B cell (primary cell): ENCODE data around the gene NYAP1. TPM values are rescaled to one million over a fixed set of nuclear protein-coding genes. Genes with fewer than 3 reads are reported as not detected.
A peak's percentile ranks its signal among the peaks of the same experiment; 100 is the strongest.

Experiments used
- ATAC-seq: fragments of 200-7000 bp; cut with Tn5 transposase; one replicate; pipeline ENCODE4 v1.10.0; 2021; ENCODE audit warnings: low read depth, mild to moderate bottlenecking, moderate number of reproducible peaks, moderate library complexity
- CTCF ChIA-PET: fragments of 350-600 bp; sonication (Branson Sonifier 250); formaldehyde crosslinking; loops from one replicate; lab custom pipeline; 2021; ENCODE audit warnings: antibody characterized with exemption, inconsistent platforms; lab: Charles Lee
- POLR2A ChIA-PET: fragments of 350-600 bp; sonication (Branson Sonifier 250); formaldehyde crosslinking; loops from one replicate; lab custom pipeline; 2021; ENCODE audit warnings: antibody characterized with exemption; lab: Charles Lee
- DNase-seq: peaks from one replicate; pipeline ENCODE4 v3.0.0; 2013
- H2AFZ ChIP-seq: 2 replicates; pipeline ENCODE4 v1.6.1; 2012; ENCODE audit warnings: mild to moderate bottlenecking, low read depth, low read length; ENCODE audit not compliant: insufficient read depth, poor library complexity, severe bottlenecking
- H3K27ac ChIP-seq, 2 donors: 1 replicate in 1 of 2; 2 replicates in 1 of 2; pipeline ENCODE4 v1.5.1; 2012 to 2013; ENCODE audit warnings: low read length in 2 of 2, mild to moderate bottlenecking in 2 of 2, moderate library complexity in 1 of 2
- H3K27me3 ChIP-seq, 4 experiments: fragments of 200-600 bp in 1 of 4; sonication (generic) in 1 of 4; replicated peaks in 1 of 4; 1 replicate in 2 of 4; 2 replicates in 2 of 4; pipeline versions ENCODE4 v1.6.1 to v1.7.0; 2013 to 2016; ENCODE audit warnings: low read length in 3 of 4, mild to moderate bottlenecking in 2 of 4, mixed read lengths in 1 of 4, moderate library complexity in 1 of 4; ENCODE audit not compliant: insufficient read depth in 4 of 4, control insufficient read depth in 3 of 4; ENCODE audit errors: control extremely low read depth in 1 of 4
- H3K36me3 ChIP-seq, 2 experiments: replicated peaks in 1 of 2; 1 replicate in 1 of 2; 2 replicates in 1 of 2; pipeline versions ENCODE4 v1.6.1 to v1.7.1; 2013; ENCODE audit warnings: low read length in 1 of 2; ENCODE audit not compliant: insufficient read depth in 2 of 2, control insufficient read depth in 1 of 2; ENCODE audit errors: control extremely low read depth in 1 of 2, extremely low read depth in 1 of 2
- H3K4me1 ChIP-seq, 2 donors: fragments of 200-600 bp in 1 of 2; sonication (generic) in 1 of 2; 1 replicate in 1 of 2; 2 replicates in 1 of 2; pipeline versions ENCODE4 v1.5.1 to v1.6.1; 2013 to 2017; ENCODE audit warnings: low read length in 2 of 2; ENCODE audit not compliant: control insufficient read depth in 2 of 2, insufficient read depth in 2 of 2
- H3K4me2 ChIP-seq: replicated peaks from 2 replicates; pipeline ENCODE3; 2012; ENCODE audit warnings: mild to moderate bottlenecking, low read depth, low read length; ENCODE audit not compliant: poor library complexity, severe bottlenecking
- H3K4me3 ChIP-seq, 5 experiments: fragments of 200-600 bp in 1 of 5; sonication (generic) in 1 of 5; 1 replicate in 3 of 5; 2 replicates in 2 of 5; pipeline versions ENCODE4 v1.5.1 to v1.7.0; 2011 to 2016; ENCODE audit warnings: low read length in 4 of 5, mild to moderate bottlenecking in 4 of 5, low read depth in 2 of 5, control low read depth in 1 of 5, moderate library complexity in 1 of 5; ENCODE audit not compliant: insufficient read depth in 1 of 5; ENCODE audit errors: control extremely low read depth in 1 of 5, extremely low read depth in 1 of 5
- H3K79me2 ChIP-seq: fragments of 200-600 bp; sonication (generic); one replicate; pipeline ENCODE4 v1.6.0; 2016; ENCODE audit warnings: low read length; ENCODE audit not compliant: control insufficient read depth, insufficient read depth
- H3K9ac ChIP-seq: fragments of 200-600 bp; sonication (generic); 2 replicates; pipeline ENCODE4 v1.6.1; 2017; ENCODE audit warnings: mild to moderate bottlenecking, low read length, moderate library complexity
- H3K9me3 ChIP-seq, 3 donors: one replicate each; pipeline versions ENCODE4 v1.6.1 to v1.7.1; 2013; ENCODE audit warnings: low read length in 2 of 3; ENCODE audit not compliant: control insufficient read depth in 2 of 3, insufficient read depth in 1 of 3; ENCODE audit errors: control extremely low read depth in 1 of 3
- H4K20me1 ChIP-seq: 2 replicates; pipeline ENCODE4 v1.6.0; 2012; ENCODE audit warnings: mild to moderate bottlenecking, low read length; ENCODE audit not compliant: insufficient read depth, control insufficient read depth, poor library complexity, severe bottlenecking
- H3K27ac Mint-ChIP-seq: one replicate; pipeline ENCODE4 v1.8.0; 2021; ENCODE audit warnings: mixed read lengths
- H3K27me3 Mint-ChIP-seq: one replicate; pipeline ENCODE4 v1.8.0; 2021; ENCODE audit warnings: mixed read lengths
- H3K4me1 Mint-ChIP-seq: one replicate; pipeline ENCODE4 v1.8.0; 2021; ENCODE audit warnings: mixed read lengths
- H3K4me3 Mint-ChIP-seq: one replicate; pipeline ENCODE4 v1.8.0; 2021; ENCODE audit warnings: mixed read lengths
- H3K9me3 Mint-ChIP-seq: one replicate; pipeline ENCODE4 v1.8.0; 2022; ENCODE audit warnings: mixed read lengths; ENCODE audit not compliant: insufficient read depth
- CTCF ChIP-seq: fragments of 200-600 bp; IDR thresholded peaks from one replicate; pipeline ENCODE4 v1.8.0; 2022; ENCODE audit warnings: antibody characterized with exemption, mild to moderate bottlenecking
- EZH2 ChIP-seq: IDR thresholded peaks from 2 replicates; pipeline ENCODE4 v1.6.1; 2012; ENCODE audit warnings: borderline replicate concordance, low read depth, mild to moderate bottlenecking, moderate library complexity, low read length; ENCODE audit not compliant: insufficient read depth, poor library complexity, severe bottlenecking
- WGBS: methylation state at CpG from one replicate; pipeline ENCODE4 v1.1.5; 2013; ENCODE audit warnings: missing lambda C conversion rate; ENCODE audit not compliant: insufficient coverage; 5-methylcytosine and 5-hydroxymethylcytosine counted together
- intact Hi-C: fragments of 100-400 bp; cut with micrococcal nuclease; formaldehyde crosslinking; loops from one replicate; pipeline ENCODE4 v1.10.0; 2022
- polyA plus RNA-seq: library from polyadenylated mRNA; depleted of rRNA; stranded (reverse); fragments of >200 nt; gene quantifications from 2 replicates; pipeline ENCODE4 v1.2.3, GENCODE V29; 2012
- total RNA-seq, 2 donors: library from RNA; stranded (reverse); fragments of 120-200 nt in 1 of 2; gene quantifications; 1 replicate in 1 of 2; 2 replicates in 1 of 2; pipeline versions ENCODE4 v1.2.3 to v1.2.4, GENCODE V29; 2013 to 2022

NYAP1 gene
- total and polyA plus RNA-seq, 2 donors (not counting 1 experiment from before 2014, with no cell fraction given), result 0.06 TPM; not detected in 1

GRCh38 chr7:100471021-100471420, 12.7 kb upstream of the NYAP1 start:
- Histone ChIP-seq H3K27me3 (no peaks in the 10 kb centered on the region), H3K4me2 (no peak overlapping the region), H3K27ac (no peak overlapping the region), H3K9ac (no peak overlapping the region), H3K4me1 (peaks cover 17 to 35% of the 10 kb centered on the region in 2 donors), H2AFZ (no peak overlapping the region), H4K20me1 (peaks cover 68% of the 10 kb centered on the region), H3K36me3 (peaks cover 1 to 49% of the 10 kb centered on the region in 2 experiments), H3K79me2 (peaks cover 34% of the 10 kb centered on the region), H3K9me3 (no peaks in the 10 kb centered on the region), H3K4me3 (no peak overlapping the region)
- intact Hi-C loops, result loop anchor here (10.0 kb wide), 1 partner anchor 234 kb away; the partner anchor contains the start of gene POP7
- no peak overlapping the region for H3K4me3 Mint-ChIP-seq
- ATAC-seq (no peak), DNase-seq (no peak)
- no peaks in the 10 kb centered on the region for H3K9me3 Mint-ChIP-seq
- H3K4me1 Mint-ChIP-seq, result peaks cover 36% of the 10 kb centered on the region
- no peaks in the 10 kb centered on the region for H3K27me3 Mint-ChIP-seq
- no peak for TF ChIP-seq EZH2
- no peak for TF ChIP-seq CTCF
- ChIA-PET POLR2A (no interaction called here), CTCF (interaction anchor here (0.7 to 4.3 kb wide), 6 partner anchors 10 to 118 kb away, joined by 4 to 80 read pairs (median 14); partner anchors contain the start of genes NYAP1 and TSC22D4)
- 81% methylated on average over 3 of the region's 4 CpGs for WGBS
- peak overlapping the region; percentile 53 for H3K27ac Mint-ChIP-seq

- Mint-ChIP-seq H3K4me1 (peaks cover 49% of the 10 kb centered on the region), H3K27me3 (no peaks in the 10 kb centered on the region), H3K4me3 (no peak overlapping the region), H3K9me3 (no peaks in the 10 kb centered on the region), H3K27ac (peak overlapping the region; percentile 76)
- peaks cover 72% of the 10 kb centered on the region for H4K20me1 ChIP-seq
- H3K9ac ChIP-seq, result no peak overlapping the region
- H3K4me1 ChIP-seq, result peaks cover 29 to 47% of the 10 kb centered on the region in 2 donors
- no peaks in the 10 kb centered on the region for H3K27me3 ChIP-seq
- no peak for ATAC-seq
- H2AFZ ChIP-seq, result no peak overlapping the region
- POLR2A ChIA-PET, result interaction anchor here (1.0 kb wide), 1 partner anchor 36 kb away, joined by 7 read pairs; the partner anchor contains the start of gene PPP1R35
- peaks cover 1 to 45% of the 10 kb centered on the region in 2 experiments for H3K36me3 ChIP-seq
- peaks cover 43% of the 10 kb centered on the region for H3K79me2 ChIP-seq
- CTCF ChIA-PET, result interaction anchor here (1.1 to 4.2 kb wide), 2 partner anchors 10 to 87 kb away, joined by 3 to 18 read pairs; no protein-coding TSS in a partner anchor
- no peak for DNase-seq
- TF ChIP-seq EZH2, result no peak
- TF ChIP-seq CTCF, result no peak
- peak overlapping the region; percentile 34 for H3K4me2 ChIP-seq
- WGBS, result 90% methylated on average over 9 of the region's 16 CpGs
- no peaks in the 10 kb centered on the region for H3K9me3 ChIP-seq
- intact Hi-C loops, result loop anchor here (10.0 kb wide), 1 partner anchor 233 kb away; the partner anchor contains the start of gene POP7
- H3K4me3 ChIP-seq, result no peak overlapping the region
- H3K27ac ChIP-seq, result peak overlapping the region in 1 of 2 donors; percentile 71
These were observed 11.4 kb upstream of the NYAP1 start for GRCh38 chr7:100472121-100472851.
